Endodermal cell (in vitro differentiated cells): ENCODE measurements around the gene PHLPP1. TPM values are rescaled to one million over a fixed set of nuclear protein-coding genes. Genes with fewer than 3 reads are reported as not detected.

ENCODE experiments used
- DNase-seq: peaks from one replicate; pipeline ENCODE4 v3.0.0-alpha.2; 2017
- H3K27ac ChIP-seq: 2 replicates; pipeline ENCODE4 v1.5.1; 2013; ENCODE audit warnings: mild to moderate bottlenecking, low read depth, low read length, moderate library complexity
- H3K27me3 ChIP-seq: 2 replicates; pipeline ENCODE4 v1.6.1; 2013; ENCODE audit warnings: mild to moderate bottlenecking, low read length, moderate library complexity; ENCODE audit not compliant: insufficient read depth, control insufficient read depth, poor library complexity, severe bottlenecking
- H3K36me3 ChIP-seq: 2 replicates; pipeline ENCODE4 v1.7.0; 2013; ENCODE audit warnings: mild to moderate bottlenecking, low read length, moderate library complexity; ENCODE audit not compliant: control insufficient read depth, insufficient read depth
- H3K4me1 ChIP-seq: one replicate; pipeline ENCODE4 v1.7.0; 2013; ENCODE audit warnings: low read length; ENCODE audit not compliant: control insufficient read depth, insufficient read depth
- H3K4me3 ChIP-seq: 2 replicates; pipeline ENCODE4 v1.5.1; 2013; ENCODE audit warnings: mild to moderate bottlenecking, low read length, moderate library complexity
- H3K9ac ChIP-seq: 2 replicates; pipeline ENCODE4 v1.6.1; 2013; ENCODE audit warnings: mild to moderate bottlenecking, low read length, moderate library complexity; ENCODE audit not compliant: poor library complexity, severe bottlenecking; ENCODE audit errors: extremely low read depth
- H3K9me3 ChIP-seq: 2 replicates; pipeline ENCODE4 v1.6.1; 2013; ENCODE audit warnings: mild to moderate bottlenecking, low read length, moderate library complexity; ENCODE audit not compliant: control insufficient read depth
- H3K27ac Mint-ChIP-seq: 2 replicates; pipeline ENCODE4 v1.8.0; 2020; ENCODE audit warnings: mixed read lengths
- H3K27me3 Mint-ChIP-seq: 2 replicates; pipeline ENCODE4 v1.8.0; 2021; ENCODE audit warnings: mild to moderate bottlenecking, mixed read lengths; ENCODE audit not compliant: insufficient read depth
- H3K36me3 Mint-ChIP-seq: 2 replicates; pipeline ENCODE4 v1.8.0; 2020; ENCODE audit warnings: low read depth, mixed read lengths
- H3K4me1 Mint-ChIP-seq: 2 replicates; pipeline ENCODE4 v1.8.0; 2020; ENCODE audit warnings: mixed read lengths
- H3K4me3 Mint-ChIP-seq: 2 replicates; pipeline ENCODE4 v1.8.0; 2020; ENCODE audit warnings: mild to moderate bottlenecking, moderate library complexity, mixed read lengths
- H3K9me3 Mint-ChIP-seq: 2 replicates; pipeline ENCODE4 v1.8.0; 2020; ENCODE audit warnings: mild to moderate bottlenecking, mixed read lengths
- CTCF ChIP-seq: fragments of 200-600 bp; sonication (generic); conservative IDR thresholded peaks from 2 replicates; pipeline ENCODE4 v1.5.0; 2021; ENCODE audit warnings: antibody characterized with exemption, mild to moderate bottlenecking
- WGBS, 2 experiments: methylation state at CpG; one replicate each; pipeline versions ENCODE4 v1.1.5 to v1.1.7; 2013; ENCODE audit warnings: missing lambda C conversion rate in 2 of 2, mixed read lengths in 1 of 2; ENCODE audit not compliant: insufficient coverage in 1 of 2, insufficient read length in 1 of 2; 5-methylcytosine and 5-hydroxymethylcytosine counted together
- total RNA-seq, 2 donors: library from RNA; stranded (reverse); fragmentation: NEBNext Ultra II Directional in 1 of 2; extraction: Animal tissue kit (Norgen Biotek cat#: 25700) in 1 of 2; gene quantifications; 2 replicates in 1 of 2; 3 replicates in 1 of 2; pipeline ENCODE4 v1.2.1, GENCODE V29; 2021

The PHLPP1 gene
- total RNA-seq, 2 donors from 2014 or later, result 19.8 to 28.1 TPM

DNA sequence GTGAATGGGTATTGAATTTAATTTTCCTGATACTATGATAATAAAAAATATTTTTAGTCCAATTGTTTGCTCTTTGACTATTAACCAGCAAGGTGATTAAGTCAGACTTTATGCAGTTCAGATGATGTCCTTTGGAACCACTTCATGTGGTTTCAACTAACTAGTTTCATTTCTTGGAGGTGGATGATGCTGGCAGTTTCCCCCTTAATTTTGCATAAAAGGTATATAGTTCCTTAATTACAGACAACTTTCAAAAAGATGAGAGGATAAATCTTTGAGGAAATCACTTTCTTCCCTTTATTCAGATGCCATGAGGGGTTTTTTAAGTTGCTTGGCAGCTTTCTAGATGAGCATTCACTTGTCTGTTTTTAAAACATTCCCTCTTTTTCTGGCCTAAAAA is 223.1 kb downstream of the PHLPP1 start:
- peaks cover 10% of the 10 kb centered on the region for H3K36me3 Mint-ChIP-seq
- no peaks in the 10 kb centered on the region for H3K9me3 Mint-ChIP-seq
- Histone ChIP-seq H3K4me1 (no peaks in the 10 kb centered on the region), H3K27me3 (no peaks in the 10 kb centered on the region), H3K4me3 (no peak overlapping the region), H3K9ac (no peak overlapping the region), H3K9me3 (no peaks in the 10 kb centered on the region), H3K27ac (no peak overlapping the region), H3K36me3 (no peaks in the 10 kb centered on the region)
- no peaks in the 10 kb centered on the region for H3K4me1 Mint-ChIP-seq
- no peak for TF ChIP-seq CTCF
- DNase-seq, result no peak
- H3K27me3 Mint-ChIP-seq, result no peaks in the 10 kb centered on the region
- H3K27ac Mint-ChIP-seq, result no peak overlapping the region
- H3K4me3 Mint-ChIP-seq, result no peak overlapping the region

- Histone ChIP-seq H3K27ac (no peak overlapping the region), H3K9ac (no peak overlapping the region), H3K4me3 (no peak overlapping the region), H3K27me3 (no peaks in the 10 kb centered on the region), H3K4me1 (no peaks in the 10 kb centered on the region), H3K36me3 (no peaks in the 10 kb centered on the region), H3K9me3 (no peaks in the 10 kb centered on the region)
- Mint-ChIP-seq H3K27me3 (no peaks in the 10 kb centered on the region), H3K27ac (no peak overlapping the region), H3K9me3 (no peaks in the 10 kb centered on the region), H3K4me3 (no peak overlapping the region), H3K4me1 (no peaks in the 10 kb centered on the region), H3K36me3 (peaks cover 10% of the 10 kb centered on the region)
- DNase-seq, result no peak
- WGBS, 2 experiments, result 88 to 98% methylated on average over 3 to 6 of the region's 6 CpGs
- TF ChIP-seq CTCF, result no peak
Measured at GRCh38 chr18:62939433-62939832, 224.1 kb downstream of the PHLPP1 start.

DNA sequence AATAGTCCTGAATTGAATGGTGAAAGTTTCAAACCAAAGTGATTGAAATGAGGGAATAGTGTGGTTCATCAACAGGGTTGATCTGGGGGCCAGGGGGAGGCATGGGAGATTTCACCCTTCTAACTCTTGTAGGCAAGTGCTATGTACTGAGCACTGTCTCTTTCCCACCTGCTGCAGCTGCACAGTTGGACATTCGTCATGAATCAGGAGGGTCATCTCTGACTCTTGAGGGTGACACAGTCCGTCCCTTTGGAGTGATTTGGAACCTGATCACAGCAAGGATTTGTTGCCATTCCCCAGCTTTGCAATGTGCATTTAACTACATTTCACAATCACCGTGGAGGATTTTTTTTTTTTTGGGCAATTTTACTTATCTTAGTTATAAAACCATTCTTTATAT is 224.6 kb downstream of the PHLPP1 start:
- no peak overlapping the region for H3K4me3 Mint-ChIP-seq
- Histone ChIP-seq H3K36me3 (no peaks in the 10 kb centered on the region), H3K4me1 (no peaks in the 10 kb centered on the region), H3K9ac (no peak overlapping the region), H3K27ac (no peak overlapping the region), H3K4me3 (no peak overlapping the region), H3K27me3 (no peaks in the 10 kb centered on the region), H3K9me3 (no peaks in the 10 kb centered on the region)
- no peaks in the 10 kb centered on the region for H3K9me3 Mint-ChIP-seq
- H3K4me1 Mint-ChIP-seq, result no peaks in the 10 kb centered on the region
- no peaks in the 10 kb centered on the region for H3K27me3 Mint-ChIP-seq
- H3K27ac Mint-ChIP-seq, result no peak overlapping the region
- 87 to 100% methylated on average over 2 to 3 of the region's 3 CpGs for WGBS, 2 experiments
- no peak for TF ChIP-seq CTCF
- peaks cover 11% of the 10 kb centered on the region for H3K36me3 Mint-ChIP-seq
- DNase-seq, result no peak
